Measurements from ENCODE around the gene FASN.
A peak's percentile ranks its signal among the peaks of the same experiment; 100 is the strongest.
"Not testable (repeated sequence)": the region's sequence is repeated elsewhere in the genome, so short reads cannot be mapped to it uniquely, and the experiment has no call there.

Gene FASN

GRCh38 chr17:82054351-82055022 lies 43.5 kb downstream of the FASN start:
- DNase-seq: no peak

GRCh38 chr17:82053556-82054263 lies 44.3 kb downstream of the FASN start:
- no peak for DNase-seq

GRCh38 chr17:82053130-82053529 lies 44.9 kb downstream of the FASN start:
- no peak for DNase-seq

- no peak for DNase-seq
These were observed 45.4 kb downstream of the FASN start for GRCh38 chr17:82052638-82053059.

GRCh38 chr17:82051776-82052637 lies 46.0 kb downstream of the FASN start, which contains the start of the genes GPS1 and RFNG:
TSS of gene GPS1 (plus strand) at chr17:82051898. CDS start at chr17:82051932, 34 bp downstream.
TSS of gene RFNG (minus strand) at chr17:82051811. CDS start at chr17:82051766, 45 bp downstream.
- DNase-seq: peak; percentile 23

GRCh38 chr17:82050761-82051641 lies 47.0 kb downstream of the FASN start:
- DNase-seq: no peak

GRCh38 chr17:82050152-82050760 lies 47.8 kb downstream of the FASN start:
- no peak for DNase-seq

GRCh38 chr17:82049521-82049971 lies 48.5 kb downstream of the FASN start:
- DNase-seq: no peak

GRCh38 chr17:82049106-82049505 lies 48.9 kb downstream of the FASN start:
- no peak for DNase-seq

GRCh38 chr17:82048571-82048971 lies 49.5 kb downstream of the FASN start:
- DNase-seq: no peak

- DNase-seq: no peak
These were observed 50.0 kb downstream of the FASN start for GRCh38 chr17:82047914-82048570.

GRCh38 chr17:82047379-82047778 lies 50.7 kb downstream of the FASN start:
- no peak for DNase-seq

- DNase-seq: no peak
These were observed 51.1 kb downstream of the FASN start for GRCh38 chr17:82046903-82047302.

- DNase-seq: no peak
These were observed 52.0 kb downstream of the FASN start for GRCh38 chr17:82045936-82046484.

GRCh38 chr17:82043507-82043906 lies 54.5 kb downstream of the FASN start:
- DNase-seq: no peak

GRCh38 chr17:82042649-82043048 lies 55.4 kb downstream of the FASN start:
- DNase-seq: no peak

GRCh38 chr17:82041144-82041814 lies 56.8 kb downstream of the FASN start:
- DNase-seq: no peak

- no peak for DNase-seq
These were observed 58.2 kb downstream of the FASN start for GRCh38 chr17:82039695-82040299.

GRCh38 chr17:82038796-82039409 lies 59.1 kb downstream of the FASN start:
- DNase-seq: not testable (repeated sequence)

- no peak for DNase-seq
These were observed 60.2 kb downstream of the FASN start for GRCh38 chr17:82037889-82038195.

Measured in NCI-H526 treated with DMSO at 0.1 percent for 48 hours (cell line).